HFFc6 (cell line): ENCODE measurements around the gene DRD1. TPM values are rescaled to one million over a fixed set of nuclear protein-coding genes. Genes with fewer than 3 reads are reported as not detected.

Experiments used
- DNase-seq: peaks from one replicate; pipeline ENCODE4 v3.0.0-alpha.2; 2018
- H3K27ac Mint-ChIP-seq: 2 replicates; pipeline ENCODE4 v1.8.0; 2020; ENCODE audit warnings: mild to moderate bottlenecking, mixed read lengths
- H3K27me3 Mint-ChIP-seq: 2 replicates; pipeline ENCODE4 v1.8.0; 2021; ENCODE audit warnings: mild to moderate bottlenecking, moderate library complexity, mixed read lengths; ENCODE audit not compliant: insufficient read depth
- H3K36me3 Mint-ChIP-seq: 2 replicates; pipeline ENCODE4 v1.8.0; 2021; ENCODE audit warnings: low read depth, mixed read lengths
- H3K4me1 Mint-ChIP-seq: 2 replicates; pipeline ENCODE4 v1.8.0; 2020; ENCODE audit warnings: low read depth, mixed read lengths
- H3K4me3 Mint-ChIP-seq: 2 replicates; pipeline ENCODE4 v1.8.0; 2020; ENCODE audit warnings: mild to moderate bottlenecking, moderate library complexity, mixed read lengths
- H3K9me3 Mint-ChIP-seq: 2 replicates; pipeline ENCODE4 v1.8.0; 2020; ENCODE audit warnings: mild to moderate bottlenecking, mixed read lengths
- CTCF ChIP-seq: fragments of 200-600 bp; sonication (generic); IDR thresholded peaks from 2 replicates; pipeline ENCODE4 v1.5.0; 2021; ENCODE audit warnings: antibody characterized with exemption, mild to moderate bottlenecking
- total RNA-seq, 6 experiments: library from RNA; stranded (reverse); fragmentation: NEBNext Ultra II Directional; extraction: Animal tissue kit (Norgen Biotek cat#: 25700); gene quantifications; 2 replicates in 1 of 6; 3 replicates in 5 of 6; pipeline ENCODE4 v1.2.3, GENCODE V29; 2021

DRD1 gene
- total RNA-seq, 6 experiments from 2014 or later = not detected

- peaks cover 16% of the 10 kb centered on the region; the same call in 1 of the 2 replicates for H3K27me3 Mint-ChIP-seq
Measured at GRCh38 chr5:175444905-175445456, 999 bp upstream of the DRD1 start.

GRCh38 chr5:175443514-175444059 lies 395 bp downstream of the DRD1 start:
- TF ChIP-seq CTCF = no peak
- no peak for DNase-seq

More at GRCh38 chr5:175444905-175445456, 999 bp upstream of the DRD1 start:
- no peaks in the 10 kb centered on the region for H3K36me3 Mint-ChIP-seq
- DNase-seq = no peak
- peaks cover 4% of the 10 kb centered on the region; the same call in 1 of the 2 replicates for H3K4me1 Mint-ChIP-seq
- no peak overlapping the region; the same call in 1 of the 2 replicates for H3K4me3 Mint-ChIP-seq
- no peak overlapping the region for H3K27ac Mint-ChIP-seq
- TF ChIP-seq CTCF = peak; percentile 56; the same call in 1 of the 2 replicates
- no peaks in the 10 kb centered on the region for H3K9me3 Mint-ChIP-seq

DNA sequence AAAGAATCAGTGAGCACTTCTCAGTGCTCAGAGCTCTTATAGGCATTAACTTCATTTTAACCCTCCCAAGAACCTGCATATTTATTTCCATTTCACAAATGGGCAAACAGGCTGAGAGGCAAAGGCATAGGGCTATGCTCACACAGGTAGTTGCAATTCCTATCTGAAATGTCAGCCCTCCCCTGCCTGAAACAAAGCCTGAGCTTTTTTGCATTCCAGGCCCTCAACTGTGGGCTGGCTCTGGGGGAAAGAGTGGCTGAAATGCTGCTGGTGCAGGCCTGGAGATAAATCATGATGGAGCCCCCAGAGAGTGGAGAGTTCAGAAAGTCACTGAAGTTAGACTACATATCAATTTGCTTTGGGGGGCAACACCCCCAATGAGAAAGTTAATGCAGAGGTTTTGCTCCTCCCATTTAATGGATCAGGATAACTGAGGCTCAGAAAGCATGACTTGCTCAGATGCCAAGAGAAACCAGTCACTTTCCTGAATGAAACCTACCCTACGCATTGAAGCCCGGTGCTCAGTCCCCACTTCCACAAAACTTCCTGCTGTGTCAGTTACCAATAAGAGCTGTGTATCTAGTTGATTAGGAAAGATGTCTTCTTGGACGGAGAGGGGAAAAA lies 5.6 kb downstream of the DRD1 start:
- no peak for DNase-seq
- Mint-ChIP-seq H3K27me3 (peaks cover 9% of the 10 kb centered on the region; the same call in 1 of the 2 replicates), H3K27ac (no peak overlapping the region), H3K36me3 (no peaks in the 10 kb centered on the region), H3K4me1 (no peaks in the 10 kb centered on the region), H3K4me3 (no peak overlapping the region), H3K9me3 (no peaks in the 10 kb centered on the region)
- TF ChIP-seq CTCF = no peak

More at GRCh38 chr5:175443514-175444059, 395 bp downstream of the DRD1 start:
- H3K4me3 Mint-ChIP-seq = no peak overlapping the region
- no peak overlapping the region for H3K27ac Mint-ChIP-seq
- H3K27me3 Mint-ChIP-seq = peaks cover 16% of the 10 kb centered on the region; the same call in 1 of the 2 replicates
- no peaks in the 10 kb centered on the region for H3K9me3 Mint-ChIP-seq
- no peaks in the 10 kb centered on the region for H3K36me3 Mint-ChIP-seq
- H3K4me1 Mint-ChIP-seq = peaks cover 4% of the 10 kb centered on the region; the same call in 1 of the 2 replicates

DNA sequence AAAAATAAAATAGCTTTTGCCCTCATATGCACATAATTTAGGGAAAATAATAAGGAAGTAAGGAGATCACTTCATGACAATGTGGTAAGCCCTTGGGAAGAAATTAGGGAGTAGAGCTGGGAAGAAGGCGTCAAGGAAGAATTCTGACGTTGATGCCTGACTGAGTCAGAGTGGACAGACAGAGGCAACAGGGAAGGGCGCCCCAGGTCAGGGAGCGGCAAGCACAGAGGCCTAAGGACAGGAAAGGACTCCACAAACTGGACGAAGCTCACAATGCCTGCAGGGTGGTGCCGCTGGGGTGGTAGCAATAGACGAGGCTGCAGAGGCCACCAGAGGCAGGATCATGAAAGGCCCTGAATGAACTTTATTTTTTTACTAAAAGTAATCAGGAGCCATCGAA lies 7.6 kb downstream of the DRD1 start:
- Mint-ChIP-seq H3K4me1 (no peaks in the 10 kb centered on the region), H3K4me3 (no peak overlapping the region), H3K27me3 (no peaks in the 10 kb centered on the region; the same call in 1 of the 2 replicates), H3K9me3 (no peaks in the 10 kb centered on the region), H3K27ac (no peak overlapping the region), H3K36me3 (no peaks in the 10 kb centered on the region)
- TF ChIP-seq CTCF = no peak
- DNase-seq = no peak

- H3K4me3 Mint-ChIP-seq = no peak overlapping the region
- H3K27ac Mint-ChIP-seq = no peak overlapping the region
- H3K27me3 Mint-ChIP-seq = no peaks in the 10 kb centered on the region
- no peaks in the 10 kb centered on the region for H3K4me1 Mint-ChIP-seq
- no peak for DNase-seq
- no peaks in the 10 kb centered on the region; the same call in 1 of the 2 replicates for H3K9me3 Mint-ChIP-seq
- TF ChIP-seq CTCF = no peak
- no peaks in the 10 kb centered on the region; the same call in 1 of the 2 replicates for H3K36me3 Mint-ChIP-seq
Measured at GRCh38 chr5:175434800-175435199, 9.2 kb downstream of the DRD1 start.
